Measurements from ENCODE around the gene EFNA5.

- TF ChIP-seq EZH2 (IDR thresholded peaks at IDR 0.05; ENCODE audit: borderline replicate concordance, low read depth, low read length, severe bottlenecking) (no peak), CTCF (IDR thresholded peaks at IDR 0.05; ENCODE audit: borderline replicate concordance, extremely low read depth, low read length, poor library complexity, severe bottlenecking) (no peak)
Observed at GRCh38 chr5:107674655-107675054, 3.9 kb upstream of the EFNA5 start.

Data from DND-41 (cell line).